IMR-90 (cell line): ENCODE measurements around the gene BAIAP2L1. TPM values are rescaled to one million over a fixed set of nuclear protein-coding genes. Genes with fewer than 3 reads are reported as not detected.

Experiments used
- ATAC-seq: fragments of 200-7000 bp; cut with Tn5 transposase; 2 replicates; pipeline ENCODE4 v1.9.1; 2020; ENCODE audit warnings: low read depth, mild to moderate bottlenecking, moderate library complexity
- BruUV-seq: library from RNA; stranded (reverse); fragments of 400-500 nt; replicated peaks from 2 replicates; lab custom pipeline; 2021; lab: Mats Ljungman, UMichigan
- CTCF ChIA-PET: fragments of 300-600 bp; formaldehyde crosslinking; extraction: SDS; loops from one replicate; lab custom pipeline; 2021; ENCODE audit warnings: antibody characterized with exemption; lab: Yijun Ruan, JAX
- POLR2A ChIA-PET: fragments of 300-600 bp; sonication (Branson Sonifier 250); formaldehyde crosslinking; loops from one replicate; lab custom pipeline; 2022; ENCODE audit warnings: antibody characterized with exemption; ENCODE audit not compliant: unreplicated experiment; lab: Charles Lee
- DNase-seq: peaks from one replicate; pipeline ENCODE4 v3.0.0; 2013
- H2AFZ ChIP-seq: replicated peaks from 2 replicates; pipeline ENCODE3; 2013; ENCODE audit warnings: low read length, mild to moderate bottlenecking; ENCODE audit not compliant: poor library complexity
- H2AK5ac ChIP-seq: 2 replicates; pipeline ENCODE4 v1.6.1; 2013; ENCODE audit warnings: low read depth, low read length, inconsistent platforms
- H2AK9ac ChIP-seq: replicated peaks from 2 replicates; pipeline ENCODE3; 2013; ENCODE audit warnings: mild to moderate bottlenecking, low read depth, low read length, moderate library complexity; ENCODE audit not compliant: poor library complexity
- H2BK120ac ChIP-seq: 2 replicates; pipeline ENCODE4 v1.6.1; 2013; ENCODE audit warnings: low read depth, low read length, inconsistent platforms
- H2BK15ac ChIP-seq: 3 replicates; pipeline ENCODE4 v1.6.1; 2013; ENCODE audit warnings: low read depth, low read length, inconsistent platforms
- H2BK20ac ChIP-seq: 2 replicates; pipeline ENCODE4 v1.6.1; 2013; ENCODE audit warnings: low read depth, mild to moderate bottlenecking, inconsistent platforms, low read length, moderate library complexity
- H2BK5ac ChIP-seq: 2 replicates; pipeline ENCODE4 v1.6.1; 2013; ENCODE audit warnings: mild to moderate bottlenecking, low read depth, low read length, inconsistent platforms; ENCODE audit not compliant: poor library complexity, severe bottlenecking
- H3K14ac ChIP-seq: replicated peaks from 2 replicates; pipeline ENCODE4 v1.6.1; 2013; ENCODE audit warnings: low read depth, low read length, inconsistent platforms
- H3K18ac ChIP-seq: 2 replicates; pipeline ENCODE4 v1.6.1; 2013; ENCODE audit warnings: low read depth, low read length, control low read depth
- H3K23ac ChIP-seq: 2 replicates; pipeline ENCODE4 v1.6.1; 2013; ENCODE audit warnings: low read depth, low read length, inconsistent platforms
- H3K27ac ChIP-seq: 2 replicates; pipeline ENCODE4 v1.5.1; 2013; ENCODE audit warnings: mild to moderate bottlenecking, control low read depth, low read length; ENCODE audit not compliant: insufficient read depth
- H3K27me3 ChIP-seq: 2 replicates; pipeline ENCODE4 v1.6.1; 2013; ENCODE audit warnings: low read length; ENCODE audit not compliant: control insufficient read depth, insufficient read depth
- H3K36me3 ChIP-seq: 2 replicates; pipeline ENCODE4 v1.6.1; 2013; ENCODE audit warnings: low read length, mixed read lengths; ENCODE audit not compliant: control insufficient read depth, insufficient read depth
- H3K4ac ChIP-seq: 2 replicates; pipeline ENCODE4 v1.6.1; 2013; ENCODE audit warnings: low read depth, low read length, inconsistent platforms
- H3K4me1 ChIP-seq: 2 replicates; pipeline ENCODE4 v1.6.1; 2013; ENCODE audit warnings: low read length, mixed read lengths; ENCODE audit not compliant: control insufficient read depth, insufficient read depth
- H3K4me2 ChIP-seq: 2 replicates; pipeline ENCODE4 v1.6.1; 2013; ENCODE audit warnings: low read depth, mild to moderate bottlenecking, control low read depth, low read length, moderate library complexity
- H3K4me3 ChIP-seq: 2 replicates; pipeline ENCODE4 v1.5.1; 2013; ENCODE audit warnings: low read depth, mild to moderate bottlenecking, control low read depth, low read length, moderate library complexity; ENCODE audit not compliant: insufficient read depth
- H3K56ac ChIP-seq: 2 replicates; pipeline ENCODE4 v1.6.1; 2013; ENCODE audit warnings: low read length, inconsistent platforms; ENCODE audit not compliant: insufficient read depth; ENCODE audit errors: extremely low read depth
- H3K79me1 ChIP-seq, 2 experiments: 2 replicates each; pipeline ENCODE4 v1.6.1; 2013; ENCODE audit warnings: low read length in 2 of 2, inconsistent platforms in 1 of 2, low read depth in 1 of 2
- H3K9ac ChIP-seq: 2 replicates; pipeline ENCODE4 v1.6.1; 2013; ENCODE audit warnings: low read depth, low read length, control low read depth
- H3K9me1 ChIP-seq: 2 replicates; pipeline ENCODE4 v1.6.1; 2013; ENCODE audit warnings: low read length, inconsistent platforms; ENCODE audit not compliant: insufficient read depth
- H3K9me3 ChIP-seq: 2 replicates; pipeline ENCODE4 v1.6.1; 2013; ENCODE audit warnings: low read length; ENCODE audit not compliant: control insufficient read depth, insufficient read depth
- H4K20me1 ChIP-seq: 2 replicates; pipeline ENCODE4 v1.6.1; 2013; ENCODE audit warnings: low read length, inconsistent platforms; ENCODE audit not compliant: insufficient read depth
- H4K5ac ChIP-seq: 2 replicates; pipeline ENCODE4 v1.6.1; 2013; ENCODE audit warnings: mild to moderate bottlenecking, low read depth, low read length, control low read depth
- H4K8ac ChIP-seq, 2 experiments: 2 replicates each; pipeline ENCODE4 v1.6.1; 2013; ENCODE audit warnings: low read depth in 2 of 2, low read length in 2 of 2, control low read depth in 1 of 2, inconsistent platforms in 1 of 2
- H4K91ac ChIP-seq: 2 replicates; pipeline ENCODE4 v1.6.1; 2013; ENCODE audit warnings: low read depth, low read length, inconsistent platforms; ENCODE audit not compliant: insufficient read depth
- CHD1 ChIP-seq: IDR thresholded peaks from 2 replicates; pipeline ENCODE4 v1.6.1; 2012; ENCODE audit warnings: low read depth, low read length, improper control_type of control experiment
- MXI1 ChIP-seq: IDR thresholded peaks from 2 replicates; pipeline ENCODE4 v1.6.1; 2012; ENCODE audit warnings: low read depth, mild to moderate bottlenecking, low read length, moderate library complexity, borderline replicate concordance
- SMC3 ChIP-seq: fragments of 150-350 bp; IDR thresholded peaks from 2 replicates; pipeline ENCODE4 v1.6.1; 2016; ENCODE audit warnings: low read depth, mild to moderate bottlenecking, antibody characterized with exemption, low read length, moderate library complexity
- USF2 ChIP-seq: fragments of 150-350 bp; IDR thresholded peaks from 2 replicates; pipeline ENCODE4 v1.6.1; 2017; ENCODE audit warnings: mild to moderate bottlenecking, antibody characterized with exemption, low read length, low read depth
- WGBS, 2 experiments: methylation state at CpG; one replicate each; pipeline versions ENCODE4 v1.1.5 to v1.1.7; 2013; ENCODE audit warnings: missing lambda C conversion rate in 2 of 2; ENCODE audit not compliant: insufficient read length in 1 of 2; ENCODE audit errors: extremely low coverage in 2 of 2; 5-methylcytosine and 5-hydroxymethylcytosine counted together
- dilution Hi-C: fragments of 300-500 bp; cut with HindIII; formaldehyde crosslinking; loops from one replicate; pipeline ENCODE4 v1.14.3; 2018; ENCODE audit warnings: low sequenced_read_pairs; ENCODE audit not compliant: unreplicated experiment
- in situ Hi-C: fragments of 300-500 bp; cut with MboI; formaldehyde crosslinking; loops from 3 replicates; pipeline ENCODE4 v1.14.3; 2019; ENCODE audit warnings: low sequenced_read_pairs, inconsistent platforms, mixed read lengths
- intact Hi-C: fragments of 100-400 bp; cut with micrococcal nuclease; formaldehyde crosslinking; loops from 2 replicates; pipeline ENCODE4 v1.10.0; 2022
- polyA plus RNA-seq, 3 experiments: library from polyadenylated mRNA; depleted of rRNA; stranded (reverse); fragments of >200 nt; gene quantifications; 2 replicates each; pipeline ENCODE4 v1.2.3, GENCODE V29; 2012; ENCODE audit warnings: low replicate concordance in 1 of 3
- total RNA-seq: library from RNA; depleted of rRNA; stranded (reverse); fragments of >200 nt; gene quantifications from 2 replicates; pipeline ENCODE4 v1.2.3, GENCODE V29; 2012

The BAIAP2L1 gene
- total and polyA plus RNA-seq, 2 of the 4 experiments (the other 2 are of a cell fraction): 2.2 to 6.0 TPM

- Histone ChIP-seq H3K4ac (no peak overlapping the region), H2BK15ac (no peak overlapping the region), H2BK20ac (no peak overlapping the region), H3K14ac (no peak overlapping the region), H2BK5ac (no peak overlapping the region), H2AFZ (no peak overlapping the region), H2AK5ac (no peak overlapping the region), H3K27ac (no peak overlapping the region), H4K91ac (no peak overlapping the region), H3K9ac (no peak overlapping the region), H2BK120ac (no peak overlapping the region), H3K79me1 (peaks cover 0 to 4% of the 10 kb centered on the region in 2 experiments; a peak in 1 of 4 replicates), H4K20me1 (no peaks in the 10 kb centered on the region), H3K4me3 (no peak overlapping the region), H3K9me1 (peaks cover 6% of the 10 kb centered on the region; the same call in 1 of the 2 replicates), H2AK9ac (no peak overlapping the region), H3K27me3 (no peaks in the 10 kb centered on the region), H3K4me2 (no peak overlapping the region), H4K8ac (no peak overlapping the region), H3K18ac (no peak overlapping the region), H3K36me3 (peaks cover 31% of the 10 kb centered on the region), H3K4me1 (no peaks in the 10 kb centered on the region), H3K23ac (no peak overlapping the region), H4K5ac (no peak overlapping the region), H3K9me3 (no peaks in the 10 kb centered on the region), H3K56ac (no peak overlapping the region)
- in situ Hi-C loops (no loop called here), dilution Hi-C loops (no loop called here), intact Hi-C loops (no loop called here)
- ATAC-seq (no peak), DNase-seq (no peak)
- 100% methylated on average over 1 of the region's 1 CpG; no CpG with 5 or more reads in 1 of the 2 experiments for WGBS, 2 experiments
- no TSS peak for BruUV-seq
- POLR2A ChIA-PET: no interaction called here
- CTCF ChIA-PET: interaction anchor here (0.7 kb wide), 2 partner anchors 8 to 221 kb away, joined by 3 read pairs; no protein-coding TSS in a partner anchor
- no peak for TF ChIP-seq CHD1
- TF ChIP-seq SMC3: no peak
- no peak for TF ChIP-seq MXI1
- no peak for TF ChIP-seq USF2
These were observed 158.5 kb downstream of the BAIAP2L1 start for GRCh38 chr7:98242342-98242741.
